GM21390 (cell line): ENCODE results near the gene CYP39A1.
"Not testable (repeated sequence)": the region's sequence is repeated elsewhere in the genome, so short reads cannot be mapped to it uniquely, and the experiment has no call there.

Experiments used
- ATAC-seq: cut with Tn5 transposase; IDR thresholded peaks from one replicate; pipeline ENCODE4 v1.9.1; 2021; ENCODE audit not compliant: unreplicated experiment

Gene CYP39A1

GRCh38 chr6:46651006-46651405, 1.6 kb downstream of the CYP39A1 start:
- no peak for ATAC-seq

- no peak for ATAC-seq
These were observed 3.6 kb downstream of the CYP39A1 start for GRCh38 chr6:46648869-46649492.

GRCh38 chr6:46648108-46648507, 4.5 kb downstream of the CYP39A1 start:
- not testable (repeated sequence) for ATAC-seq

GRCh38 chr6:46645265-46645664, 7.4 kb downstream of the CYP39A1 start:
- no peak for ATAC-seq

- ATAC-seq = no peak
These were observed 9.5 kb downstream of the CYP39A1 start for GRCh38 chr6:46642928-46643751.

- ATAC-seq = no peak
These were observed 14.0 kb downstream of the CYP39A1 start for GRCh38 chr6:46638650-46639049.

- no peak for ATAC-seq
These were observed 14.7 kb downstream of the CYP39A1 start for GRCh38 chr6:46637933-46638332.

- no peak for ATAC-seq
These were observed 15.5 kb downstream of the CYP39A1 start for GRCh38 chr6:46637145-46637544.

GRCh38 chr6:46635462-46635861, 17.2 kb downstream of the CYP39A1 start:
- no peak for ATAC-seq

GRCh38 chr6:46632053-46632452, 20.6 kb downstream of the CYP39A1 start:
- no peak for ATAC-seq

GRCh38 chr6:46629691-46630090, 22.9 kb downstream of the CYP39A1 start:
- no peak for ATAC-seq

GRCh38 chr6:46628976-46629375, 23.6 kb downstream of the CYP39A1 start:
- no peak for ATAC-seq

- no peak for ATAC-seq
These were observed 24.1 kb downstream of the CYP39A1 start for GRCh38 chr6:46628498-46628897.

- no peak for ATAC-seq
These were observed 25.6 kb downstream of the CYP39A1 start for GRCh38 chr6:46626976-46627375.

GRCh38 chr6:46626228-46626909, 26.2 kb downstream of the CYP39A1 start:
- ATAC-seq = peak; percentile 80

- no peak for ATAC-seq
These were observed 33.9 kb downstream of the CYP39A1 start for GRCh38 chr6:46618726-46619125.

- ATAC-seq = no peak
These were observed 40.0 kb downstream of the CYP39A1 start for GRCh38 chr6:46612645-46613044.

- ATAC-seq = no peak
These were observed 41.6 kb downstream of the CYP39A1 start for GRCh38 chr6:46610862-46611553.

GRCh38 chr6:46606338-46606737, 46.3 kb downstream of the CYP39A1 start:
- no peak for ATAC-seq

GRCh38 chr6:46605091-46605797, 47.4 kb downstream of the CYP39A1 start:
- no peak for ATAC-seq

GRCh38 chr6:46598215-46598614, 54.4 kb downstream of the CYP39A1 start:
- no peak for ATAC-seq
